CD4-positive, CD25-positive, alpha-beta regulatory T cell (primary cell): ENCODE results near the gene GNPDA1. TPM values are rescaled to one million over a fixed set of nuclear protein-coding genes. Genes with fewer than 3 reads are reported as not detected.

ENCODE experiments used
- ATAC-seq, 2 donors: fragments of 150-1000 bp; cut with Tn5 transposase; one replicate each; pipeline ENCODE4 v1.10.0; 2021; ENCODE audit warnings: low read depth in 2 of 2, moderate number of reproducible peaks in 2 of 2, moderate library complexity in 1 of 2
- DNase-seq, 3 donors: peaks; one replicate each; pipeline versions ENCODE4 v3.0.0 to v3.0.0-alpha.2; 2012 to 2022; ENCODE audit warnings: mixed read lengths in 1 of 3
- H3K27ac ChIP-seq: one replicate; pipeline ENCODE4 v1.7.0; 2013; ENCODE audit warnings: mild to moderate bottlenecking, low read length; ENCODE audit not compliant: insufficient read depth, poor library complexity, severe bottlenecking
- H3K27me3 ChIP-seq: one replicate; pipeline ENCODE4 v1.7.0; 2013; ENCODE audit warnings: low read length; ENCODE audit not compliant: control insufficient read depth, insufficient read depth
- H3K36me3 ChIP-seq: one replicate; pipeline ENCODE4 v1.7.0; 2013; ENCODE audit warnings: mild to moderate bottlenecking, low read length, moderate library complexity; ENCODE audit not compliant: control insufficient read depth, insufficient read depth
- H3K4me1 ChIP-seq: 2 replicates; pipeline ENCODE4 v1.7.0; 2013; ENCODE audit warnings: mild to moderate bottlenecking, low read length; ENCODE audit not compliant: insufficient read depth, control insufficient read depth, poor library complexity, severe bottlenecking
- H3K4me3 ChIP-seq: one replicate; pipeline ENCODE4 v1.7.0; 2013; ENCODE audit warnings: low read depth, mild to moderate bottlenecking, low read length, moderate library complexity
- H3K9me3 ChIP-seq, 2 experiments: 1 replicate in 1 of 2; 2 replicates in 1 of 2; pipeline ENCODE4 v1.7.0; 2013; ENCODE audit warnings: low read length in 2 of 2, mild to moderate bottlenecking in 1 of 2, moderate library complexity in 1 of 2; ENCODE audit not compliant: control insufficient read depth in 2 of 2
- H3K27ac Mint-ChIP-seq, 3 donors: one replicate each; pipeline ENCODE4 v1.8.0; 2020 to 2022; ENCODE audit warnings: mild to moderate bottlenecking in 3 of 3, mixed read lengths in 3 of 3, moderate library complexity in 2 of 3
- H3K27me3 Mint-ChIP-seq: one replicate; pipeline ENCODE4 v1.8.0; 2022; ENCODE audit warnings: mild to moderate bottlenecking, mixed read lengths
- H3K36me3 Mint-ChIP-seq: one replicate; pipeline ENCODE4 v1.8.0; 2020; ENCODE audit warnings: mixed read lengths
- H3K4me1 Mint-ChIP-seq, 4 donors: one replicate each; pipeline ENCODE4 v1.8.0; 2020 to 2022; ENCODE audit warnings: mixed read lengths in 4 of 4, mild to moderate bottlenecking in 1 of 4
- H3K4me3 Mint-ChIP-seq, 4 donors: one replicate each; pipeline ENCODE4 v1.8.0; 2020 to 2022; ENCODE audit warnings: mild to moderate bottlenecking in 4 of 4, mixed read lengths in 4 of 4, moderate library complexity in 3 of 4
- H3K9me3 Mint-ChIP-seq, 7 donors: one replicate each; pipeline ENCODE4 v1.8.0; 2020 to 2022; ENCODE audit warnings: mixed read lengths in 7 of 7, mild to moderate bottlenecking in 3 of 7, moderate library complexity in 2 of 7
- polyA plus RNA-seq, 4 donors: library from polyadenylated mRNA; unstranded; fragments of 300-500 nt; fragmentation: Illumina TruSeq; gene quantifications; one replicate each; pipeline ENCODE4 v1.2.3, GENCODE V29; 2021
- total RNA-seq: library from RNA; stranded (reverse); gene quantifications from one replicate; pipeline ENCODE4 v1.2.3, GENCODE V29; 2022

Gene GNPDA1
- total and polyA plus RNA-seq, 5 donors from 2014 or later = 7.7 to 25.4 (median 22.1) TPM

DNA sequence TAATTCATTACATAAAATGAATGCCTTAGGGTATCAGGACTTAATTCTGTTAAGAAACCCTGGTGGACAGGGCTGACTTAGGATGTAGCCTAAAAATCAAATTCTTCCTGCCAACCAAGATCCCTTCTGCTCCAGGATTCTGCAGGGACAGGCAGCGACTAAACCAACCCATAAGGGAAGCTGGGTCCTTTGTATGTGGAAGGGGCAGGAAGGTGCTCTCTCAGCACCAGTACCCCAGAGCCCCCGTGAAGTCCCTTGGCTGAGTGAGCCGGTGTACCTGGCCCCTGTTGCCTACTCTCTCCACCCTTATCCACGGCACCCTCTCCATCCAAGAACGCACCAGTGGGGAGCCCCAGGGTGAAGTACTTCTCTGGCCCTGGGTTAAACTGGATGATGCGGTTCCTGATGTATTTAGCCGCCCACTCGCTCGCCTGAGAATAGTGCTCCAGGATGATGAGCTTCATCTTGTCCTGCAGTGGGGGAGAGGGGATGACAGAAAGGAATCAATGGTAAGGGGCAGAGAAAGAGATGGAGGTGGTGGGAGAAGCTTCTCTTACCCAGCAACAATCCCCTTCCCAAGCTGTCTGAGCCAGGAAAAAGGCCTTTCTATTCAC lies 1.1 kb downstream of the GNPDA1 start:
- DNase-seq = no peak
- no peaks in the 10 kb centered on the region for H3K27me3 Mint-ChIP-seq
- H3K9me3 ChIP-seq = no peaks in the 10 kb centered on the region
- H3K36me3 ChIP-seq = no peaks in the 10 kb centered on the region
- H3K36me3 Mint-ChIP-seq = no peaks in the 10 kb centered on the region
- H3K4me1 Mint-ChIP-seq = peaks cover 25 to 64% (median 42%) of the 10 kb centered on the region in 4 donors
- H3K4me3 Mint-ChIP-seq = peak overlapping the region; percentile 79 to 94 (median 86)
- peak overlapping the region in 2 of 3 donors; percentile 85 to 88 for H3K27ac Mint-ChIP-seq
- H3K9me3 Mint-ChIP-seq = no peaks in the 10 kb centered on the region
- H3K4me3 ChIP-seq = peak overlapping the region; percentile 85
- no peaks in the 10 kb centered on the region for H3K27me3 ChIP-seq
- H3K27ac ChIP-seq = no peak overlapping the region
- ATAC-seq = no peak
- peaks cover 54% of the 10 kb centered on the region for H3K4me1 ChIP-seq

DNA sequence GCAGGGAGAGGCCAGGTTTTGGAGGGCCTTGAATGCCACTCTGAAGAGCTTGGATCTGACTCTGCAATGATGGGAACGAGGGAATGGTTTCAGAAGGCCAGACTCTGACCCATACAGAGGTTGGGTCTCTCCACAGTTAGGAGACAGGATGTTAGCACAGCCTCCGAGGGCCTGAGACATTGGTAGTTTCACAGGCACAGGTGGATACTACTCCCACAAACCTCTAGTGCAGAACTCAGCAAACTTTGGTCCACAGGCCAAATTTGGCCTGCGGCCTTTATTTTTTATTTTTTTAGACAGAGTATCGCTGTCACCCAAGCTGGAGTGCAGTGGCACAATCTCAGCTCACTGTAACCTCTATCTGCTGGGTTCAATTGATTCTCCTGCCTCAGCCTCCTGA lies 2.9 kb downstream of the GNPDA1 start:
- Mint-ChIP-seq H3K4me1 (peaks cover 12 to 61% (median 31%) of the 10 kb centered on the region in 4 donors), H3K9me3 (no peaks in the 10 kb centered on the region), H3K36me3 (peaks cover 8% of the 10 kb centered on the region), H3K27me3 (no peaks in the 10 kb centered on the region), H3K27ac (peak overlapping the region in 1 of 3 donors; percentile 10), H3K4me3 (peak overlapping the region in 1 of 4 donors; percentile 22)
- Histone ChIP-seq H3K4me1 (peaks cover 41% of the 10 kb centered on the region), H3K9me3 (no peaks in the 10 kb centered on the region), H3K27me3 (no peaks in the 10 kb centered on the region), H3K4me3 (no peak overlapping the region), H3K36me3 (peaks cover 5% of the 10 kb centered on the region), H3K27ac (no peak overlapping the region)
- ATAC-seq (no peak), DNase-seq (no peak)

DNA sequence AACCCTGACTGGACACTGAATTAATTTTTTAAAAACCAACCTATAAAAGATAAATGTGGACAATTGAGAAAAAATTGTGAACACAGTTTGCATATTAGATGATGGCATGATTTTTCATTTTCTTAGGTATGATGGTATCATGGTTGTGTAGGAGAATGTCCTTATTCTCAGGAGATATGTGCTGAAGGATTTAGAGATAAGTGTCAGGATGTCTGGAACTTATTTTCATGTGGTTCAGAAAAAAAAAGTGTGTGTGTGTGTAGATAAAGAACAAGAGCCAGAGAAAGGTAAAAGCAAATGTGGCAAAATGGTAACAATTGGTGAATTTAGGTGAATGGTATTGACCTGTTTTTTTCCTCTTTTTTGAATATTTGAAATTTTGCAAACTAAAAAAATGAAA lies 4.0 kb downstream of the GNPDA1 start:
- H3K36me3 ChIP-seq = peaks cover 12% of the 10 kb centered on the region
- Mint-ChIP-seq H3K4me3 (peak overlapping the region in 1 of 4 donors; percentile 52), H3K36me3 (peaks cover 14% of the 10 kb centered on the region), H3K27ac (peak overlapping the region in 1 of 3 donors; percentile 91), H3K4me1 (peaks cover 15 to 55% (median 31%) of the 10 kb centered on the region in 4 donors), H3K27me3 (no peaks in the 10 kb centered on the region), H3K9me3 (no peaks in the 10 kb centered on the region)
- H3K4me3 ChIP-seq = no peak overlapping the region
- DNase-seq (no peak), ATAC-seq (no peak)
- no peak overlapping the region for H3K27ac ChIP-seq
- no peaks in the 10 kb centered on the region for H3K9me3 ChIP-seq
- peaks cover 36% of the 10 kb centered on the region for H3K4me1 ChIP-seq
- H3K27me3 ChIP-seq = no peaks in the 10 kb centered on the region

- H3K9me3 ChIP-seq = no peaks in the 10 kb centered on the region
- Mint-ChIP-seq H3K9me3 (no peaks in the 10 kb centered on the region), H3K4me1 (peaks cover 17 to 44% (median 26%) of the 10 kb centered on the region in 4 donors), H3K27me3 (no peaks in the 10 kb centered on the region), H3K4me3 (peak overlapping the region in 1 of 4 donors; percentile 53), H3K27ac (peak overlapping the region; percentile 21 to 99 (median 45)), H3K36me3 (peaks cover 19% of the 10 kb centered on the region)
- no peaks in the 10 kb centered on the region for H3K27me3 ChIP-seq
- H3K27ac ChIP-seq = peak overlapping the region; percentile 24
- H3K4me1 ChIP-seq = peaks cover 24% of the 10 kb centered on the region
- DNase-seq = no peak
- H3K36me3 ChIP-seq = peaks cover 22% of the 10 kb centered on the region
- no peak overlapping the region for H3K4me3 ChIP-seq
- no peak for ATAC-seq
These were observed 5.6 kb downstream of the GNPDA1 start for GRCh38 chr5:142007237-142007544.

DNA sequence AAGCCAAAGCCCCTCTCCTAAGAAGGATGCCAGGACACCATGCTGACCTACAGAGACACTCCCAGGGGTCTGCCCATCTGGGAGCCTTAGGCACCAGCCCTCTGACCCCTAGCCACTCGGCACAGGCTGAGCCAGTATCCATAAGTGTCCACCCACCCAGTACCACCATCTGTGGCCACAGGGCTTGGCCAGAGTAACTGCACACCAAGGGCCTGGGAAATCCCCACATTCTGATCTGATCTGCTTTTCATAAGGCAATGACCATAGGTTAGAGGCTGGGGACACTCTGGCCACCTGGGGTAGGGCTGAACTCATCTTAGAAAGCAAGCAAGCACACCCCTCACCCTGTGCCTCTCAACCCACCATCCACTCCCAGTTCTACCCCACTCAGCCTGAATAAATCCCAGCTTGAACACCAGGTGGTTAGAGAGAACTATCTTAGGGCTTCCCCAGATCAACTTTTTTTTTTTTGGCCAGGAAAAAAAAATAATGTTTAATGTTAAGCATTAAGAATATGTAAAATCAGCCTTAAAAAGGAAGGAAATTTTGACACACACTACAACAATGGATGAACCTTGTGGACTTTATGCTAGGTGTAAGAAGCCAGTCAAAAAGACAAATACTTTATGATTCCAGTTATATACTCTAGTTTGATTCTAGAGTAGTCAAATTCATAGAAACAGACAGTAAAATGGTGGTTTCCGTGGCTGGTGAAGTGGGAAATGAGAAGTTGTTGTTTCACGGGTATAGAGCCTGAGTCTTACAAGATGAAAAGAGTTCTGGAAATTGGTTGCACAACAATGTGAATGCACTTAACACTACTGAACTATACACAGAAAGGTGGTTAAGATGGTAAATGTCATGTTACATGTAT lies 6.2 kb downstream of the GNPDA1 start:
- Mint-ChIP-seq H3K4me1 (peaks cover 17 to 39% (median 24%) of the 10 kb centered on the region in 4 donors), H3K9me3 (no peaks in the 10 kb centered on the region), H3K4me3 (peak overlapping the region in 2 of 4 donors; percentile 31 to 53), H3K27ac (peak overlapping the region; percentile 21 to 99 (median 45)), H3K27me3 (no peaks in the 10 kb centered on the region), H3K36me3 (peaks cover 25% of the 10 kb centered on the region)
- peak; percentile 87 to 91 for ATAC-seq
- peak in 1 of 3 donors; percentile 86 for DNase-seq
- Histone ChIP-seq H3K9me3 (no peaks in the 10 kb centered on the region), H3K4me3 (no peak overlapping the region), H3K27ac (peak overlapping the region; percentile 24), H3K27me3 (no peaks in the 10 kb centered on the region), H3K36me3 (peaks cover 23% of the 10 kb centered on the region), H3K4me1 (peaks cover 18% of the 10 kb centered on the region)

GRCh38 chr5:142003266-142003800 lies 9.5 kb downstream of the GNPDA1 start:
- Histone ChIP-seq H3K36me3 (peaks cover 30% of the 10 kb centered on the region), H3K27ac (no peak overlapping the region), H3K9me3 (no peaks in the 10 kb centered on the region), H3K4me1 (peaks cover 17% of the 10 kb centered on the region), H3K4me3 (no peak overlapping the region), H3K27me3 (no peaks in the 10 kb centered on the region)
- Mint-ChIP-seq H3K27me3 (no peaks in the 10 kb centered on the region), H3K36me3 (peaks cover 31% of the 10 kb centered on the region), H3K27ac (peak overlapping the region in 1 of 3 donors; percentile 43), H3K9me3 (no peaks in the 10 kb centered on the region), H3K4me3 (no peak overlapping the region), H3K4me1 (peaks cover 11 to 39% (median 24%) of the 10 kb centered on the region in 4 donors)
- DNase-seq (no peak), ATAC-seq (no peak)

DNA sequence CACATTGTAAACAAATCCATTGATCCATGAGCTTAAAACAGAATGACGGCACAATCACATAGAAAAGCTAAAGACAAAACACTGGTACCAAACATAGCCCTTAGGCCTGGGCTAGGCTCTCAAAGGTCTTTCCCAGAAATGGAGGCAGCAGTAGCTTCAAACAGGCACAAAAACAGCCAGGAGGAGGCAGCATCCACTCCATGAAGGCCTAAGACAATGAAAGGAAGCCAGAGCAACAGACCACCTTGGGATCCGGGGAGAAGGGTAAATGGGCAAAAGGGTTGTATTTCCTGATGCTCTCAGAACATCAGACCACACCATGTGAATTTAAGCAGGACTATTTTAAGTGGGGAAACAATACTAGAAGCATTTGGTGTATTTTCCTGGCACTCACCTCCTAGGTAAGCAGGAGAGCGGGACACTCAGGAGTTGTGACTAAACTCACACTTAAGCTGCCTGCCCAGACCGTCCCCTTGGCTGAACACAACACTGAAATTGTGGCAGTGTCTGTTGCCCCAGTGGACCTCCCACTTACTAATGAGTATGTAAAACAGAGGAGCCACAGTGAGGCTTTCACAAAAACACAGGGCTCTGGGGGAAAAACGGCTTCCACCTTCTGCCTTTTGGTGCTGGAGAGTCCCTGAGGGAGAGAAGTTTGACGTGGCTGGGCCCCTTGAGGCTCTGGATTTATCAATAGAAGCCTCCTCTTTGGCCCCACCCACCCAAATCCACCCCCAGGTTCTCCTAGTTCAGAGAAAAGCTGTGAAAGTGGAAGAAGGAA lies 11.9 kb downstream of the GNPDA1 start:
- Histone ChIP-seq H3K4me1 (no peaks in the 10 kb centered on the region), H3K36me3 (peaks cover 30% of the 10 kb centered on the region), H3K9me3 (no peaks in the 10 kb centered on the region), H3K27ac (no peak overlapping the region), H3K4me3 (no peak overlapping the region), H3K27me3 (no peaks in the 10 kb centered on the region)
- Mint-ChIP-seq H3K27me3 (no peaks in the 10 kb centered on the region), H3K36me3 (peaks cover 40% of the 10 kb centered on the region), H3K4me1 (peaks cover 5 to 17% (median 16%) of the 10 kb centered on the region in 4 donors), H3K4me3 (no peak overlapping the region), H3K9me3 (no peaks in the 10 kb centered on the region), H3K27ac (peak overlapping the region in 2 of 3 donors; percentile 65 to 84)
- ATAC-seq (no peak), DNase-seq (peak in 1 of 3 donors; percentile 41)
